ENCODE data around the gene SNX27. TPM values are rescaled to one million over a fixed set of nuclear protein-coding genes. Genes with fewer than 3 reads are reported as not detected.
"Not testable (repeated sequence)": the region's sequence is repeated elsewhere in the genome, so short reads cannot be mapped to it uniquely, and the experiment has no call there.

SNX27 gene
- total and polyA plus RNA-seq, 2 donors (not counting 3 experiments of a cell fraction or from before 2014, with no cell fraction given): 8.1 to 24.9 TPM

- Histone ChIP-seq H2AFZ (ENCODE audit: low read depth, low read length) (no peak overlapping the region), H3K4me2 (ENCODE audit: insufficient read depth, low read length) (no peak overlapping the region), H3K4me1 (ENCODE audit: control insufficient read depth, extremely low read depth, insufficient read depth, low read length) (no peaks in the 10 kb centered on the region), H3K27me3 (ENCODE audit: control insufficient read depth in 2 of 2, insufficient read depth in 2 of 2, low read length in 2 of 2) (no peaks in the 10 kb centered on the region), H3K9ac (replicated peaks; ENCODE audit: extremely low read depth, insufficient read depth, low read length) (no peak overlapping the region), H3K27ac (ENCODE audit: insufficient read depth, low read depth, low read length) (no peak overlapping the region), H3K4me3 (replicated peaks in 1 of 3; ENCODE audit: insufficient read depth in 1 of 3, low read depth in 1 of 3, low read length in 3 of 3) (no peak overlapping the region), H3K9me3 (replicated peaks; ENCODE audit: control insufficient read depth, insufficient read depth, low read length) (no peaks in the 10 kb centered on the region), H3K36me3 (ENCODE audit: control insufficient read depth in 2 of 2, extremely low read depth in 1 of 2, insufficient read depth in 2 of 2, low read length in 2 of 2) (no peaks in the 10 kb centered on the region), H4K20me1 (replicated peaks; ENCODE audit: control insufficient read depth, extremely low read depth, insufficient read depth, low read length) (no peaks in the 10 kb centered on the region), H3K79me2 (ENCODE audit: control insufficient read depth, insufficient read depth, low read length) (no peaks in the 10 kb centered on the region), H3K9me1 (replicated peaks; ENCODE audit: control insufficient read depth, extremely low read depth, insufficient read depth, low read length) (no peaks in the 10 kb centered on the region)
- no TSS peak for BruUV-seq (replicated peaks)
- dilution Hi-C loops (cut with MboI; ENCODE audit: extremely low pct_ligation_motif_present, low sequenced_read_pairs): no loop called here
- intact Hi-C loops (cut with micrococcal nuclease): no loop called here
- no peak for TF ChIP-seq EZH2 (IDR thresholded peaks at IDR 0.05; ENCODE audit: borderline replicate concordance, low read depth, low read length, severe bottlenecking)
- no peak for TF ChIP-seq CTCF (IDR thresholded peaks at IDR 0.05; ENCODE audit: extremely low read depth in 1 of 2, insufficient read depth in 1 of 2, low read depth in 1 of 2, low read length in 2 of 2)
- TF ChIP-seq POLR2AphosphoS5 (IDR thresholded peaks at IDR 0.05; ENCODE audit: insufficient read depth, low read depth, low read length): no peak
- TF ChIP-seq MAX (IDR thresholded peaks at IDR 0.05; ENCODE audit: insufficient read depth, insufficient read length): no peak
- TF ChIP-seq JUN (IDR thresholded peaks at IDR 0.05; ENCODE audit: borderline replicate concordance, insufficient read depth, insufficient read length, low read depth): no peak
- TF ChIP-seq MYC (IDR thresholded peaks at IDR 0.05; ENCODE audit: low read depth, low read length): no peak
- TF ChIP-seq GATA2 (IDR thresholded peaks at IDR 0.05; ENCODE audit: insufficient read depth, insufficient read length, low read depth, low read length): no peak
- TF ChIP-seq POLR2A (IDR thresholded peaks at IDR 0.05; ENCODE audit: low read depth, low read length): no peak
- TF ChIP-seq FOS (IDR thresholded peaks at IDR 0.05; ENCODE audit: borderline replicate concordance, insufficient read depth, low read length): no peak
- DNase-seq (ENCODE audit: low read depth, low spot score): peak; percentile 57
- CTCF ChIA-PET: interaction anchor here (0.7 to 1.7 kb wide), 8 partner anchors 7 to 138 kb away, joined by 3 to 13 read pairs (median 3); no protein-coding TSS in a partner anchor
- FAIRE-seq: no peak
- POLR2A ChIA-PET: no interaction called here
Measured at GRCh38 chr1:151596166-151596953, 15.5 kb upstream of the SNX27 start.

GRCh38 chr1:151602550-151602949 lies 9.3 kb upstream of the SNX27 start:
- FAIRE-seq, CTCF ChIA-PET: not testable (repeated sequence)

More at GRCh38 chr1:151602550-151602949, 9.3 kb upstream of the SNX27 start:
- H3K27ac ChIP-seq (ENCODE audit: insufficient read depth, low read depth, low read length); H3K9me3 ChIP-seq (replicated peaks; ENCODE audit: control insufficient read depth, insufficient read depth, low read length); H3K9me1 ChIP-seq (replicated peaks; ENCODE audit: control insufficient read depth, extremely low read depth, insufficient read depth, low read length); POLR2A ChIA-PET; H3K36me3 ChIP-seq (ENCODE audit: control insufficient read depth in 2 of 2, extremely low read depth in 1 of 2, insufficient read depth in 2 of 2, low read length in 2 of 2); DNase-seq (ENCODE audit: low read depth, low spot score); BruUV-seq (replicated peaks); H3K4me3 ChIP-seq (replicated peaks in 1 of 3; ENCODE audit: insufficient read depth in 1 of 3, low read depth in 1 of 3, low read length in 3 of 3); H3K27me3 ChIP-seq (ENCODE audit: control insufficient read depth in 2 of 2, insufficient read depth in 2 of 2, low read length in 2 of 2); H4K20me1 ChIP-seq (replicated peaks; ENCODE audit: control insufficient read depth, extremely low read depth, insufficient read depth, low read length); H3K4me1 ChIP-seq (ENCODE audit: control insufficient read depth, extremely low read depth, insufficient read depth, low read length); intact Hi-C loops (cut with micrococcal nuclease); H3K79me2 ChIP-seq (ENCODE audit: control insufficient read depth, insufficient read depth, low read length); H2AFZ ChIP-seq (ENCODE audit: low read depth, low read length); dilution Hi-C loops (cut with MboI; ENCODE audit: extremely low pct_ligation_motif_present, low sequenced_read_pairs); H3K4me2 ChIP-seq (ENCODE audit: insufficient read depth, low read length); H3K9ac ChIP-seq (replicated peaks; ENCODE audit: extremely low read depth, insufficient read depth, low read length): not testable (repeated sequence)

Data from endothelial cell of umbilical vein (primary cell).